ENCODE measurements around the gene CARHSP1. TPM values are rescaled to one million over a fixed set of nuclear protein-coding genes. Genes with fewer than 3 reads are reported as not detected.

CARHSP1 gene
- total and polyA plus RNA-seq, 2 of the 8 experiments (the other 6 are each of a cell fraction or from before 2014, with no cell fraction given) = 292 to 300 TPM

DNA sequence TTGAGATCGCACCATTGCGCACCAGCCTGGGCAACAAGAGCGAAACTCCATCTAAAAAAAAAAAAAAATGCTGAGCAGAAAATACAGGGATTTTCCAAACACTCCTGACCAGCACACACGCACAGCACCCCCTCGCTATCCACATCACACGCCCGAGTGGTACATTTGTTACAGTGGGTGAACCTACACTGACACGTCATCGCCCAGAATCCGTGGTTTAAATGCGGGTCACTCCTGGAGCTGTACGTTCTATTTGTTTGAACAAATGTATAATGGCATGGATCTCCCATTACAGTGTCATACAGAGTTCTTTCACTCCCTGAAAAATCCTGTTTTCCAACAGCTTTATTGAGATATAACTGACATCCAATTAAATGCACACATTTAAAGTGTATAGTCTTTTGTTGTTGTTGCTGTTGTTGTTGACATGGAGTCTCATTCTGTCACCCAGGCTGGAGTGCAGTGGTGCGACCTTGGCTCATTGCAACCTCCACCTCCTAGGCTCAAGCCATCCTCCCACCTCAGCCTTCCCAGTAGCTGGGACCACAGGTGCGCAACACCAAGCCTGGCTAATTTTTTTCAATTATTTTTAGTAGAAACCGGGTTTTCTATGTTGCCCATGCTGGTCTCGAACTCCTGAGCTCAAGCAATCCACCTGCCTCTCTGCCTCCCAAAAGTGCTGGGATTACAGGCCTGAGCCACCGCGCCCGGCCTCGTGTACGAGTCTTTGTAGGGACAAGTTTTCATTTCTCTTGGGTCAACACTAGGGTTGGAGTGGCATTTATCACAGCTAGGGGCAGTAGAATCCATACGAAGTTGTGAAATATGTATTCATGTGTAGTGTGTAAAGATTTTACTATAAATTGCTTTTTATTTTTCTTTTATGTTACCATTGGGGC, 4.4 kb upstream of the CARHSP1 start:
- DNase-seq (ENCODE audit: low read depth in 1 of 2, low spot score in 2 of 2) (no peak), FAIRE-seq (no peak)
- Histone ChIP-seq H3K4me3 (ENCODE audit: extremely low read depth in 1 of 4, insufficient read depth in 2 of 4, low read depth in 3 of 4, low read length in 4 of 4) (no peak overlapping the region), H2BK15ac (ENCODE audit: low read length) (no peak overlapping the region), H3K27me3 (replicated peaks in 1 of 4; ENCODE audit: control insufficient read depth in 3 of 4, extremely low read depth in 1 of 4, insufficient read depth in 3 of 4, low read length in 3 of 4) (no peaks in the 10 kb centered on the region), H4K8ac (ENCODE audit: extremely low read depth, insufficient read depth, low read length) (no peak overlapping the region), H3K23me2 (ENCODE audit: low read depth, low read length) (peaks cover 5% of the 10 kb centered on the region; the same call in 1 of the 2 replicates), H3K23ac (ENCODE audit: insufficient read length) (no peak overlapping the region), H3K18ac (ENCODE audit: extremely low read depth, low read length) (no peak overlapping the region), H2BK20ac (ENCODE audit: low read length) (no peak overlapping the region), H2AK5ac (ENCODE audit: low read depth, low read length) (no peak overlapping the region), H3K4me1 (replicated peaks in 1 of 4; ENCODE audit: control insufficient read depth in 3 of 4, insufficient read depth in 4 of 4, low read length in 3 of 4) (peaks cover 0 to 8% (median 4%) of the 10 kb centered on the region in 4 experiments; a peak in 6 of 7 replicates), H3K14ac (ENCODE audit: insufficient read length) (no peak overlapping the region), H3K9ac (replicated peaks in 1 of 4; ENCODE audit: extremely low read depth in 1 of 4, low read depth in 3 of 4, low read length in 3 of 4) (no peak overlapping the region), H2AFZ (ENCODE audit: low read length) (no peak overlapping the region), H4K91ac (replicated peaks; ENCODE audit: insufficient read length, low read length) (no peak overlapping the region), H4K20me1 (replicated peaks in 1 of 2; ENCODE audit: control insufficient read depth in 1 of 2, insufficient read depth in 2 of 2, low read length in 2 of 2) (no peaks in the 10 kb centered on the region), H3K36me3 (ENCODE audit: control insufficient read depth in 2 of 4, insufficient read depth in 4 of 4, low read length in 3 of 4) (no peaks in the 10 kb centered on the region), H3K79me1 (ENCODE audit: low read depth, low read length) (no peaks in the 10 kb centered on the region), H3K27ac (ENCODE audit: low read depth, low read length) (no peak overlapping the region), H3K56ac (replicated peaks; ENCODE audit: insufficient read length, low read depth, low read length) (no peak overlapping the region), H2BK12ac (ENCODE audit: low read depth, low read length) (no peak overlapping the region), H3K9me3 (ENCODE audit: insufficient read depth in 2 of 2, low read depth in 1 of 2, low read length in 1 of 2) (no peaks in the 10 kb centered on the region), H3K79me2 (ENCODE audit: control insufficient read depth in 1 of 2, insufficient read depth in 2 of 2, low read length in 2 of 2) (peaks cover 0 to under 1% of the 10 kb centered on the region in 2 experiments; a peak in 1 of 4 replicates), H2BK5ac (ENCODE audit: low read depth, low read length) (no peak overlapping the region), H3K4me2 (ENCODE audit: insufficient read depth in 1 of 2, low read depth in 2 of 2, low read length in 2 of 2) (no peak overlapping the region), H3K4ac (replicated peaks; ENCODE audit: insufficient read length, low read depth, low read length) (no peak overlapping the region), H2BK120ac (replicated peaks; ENCODE audit: low read depth, low read length) (no peak overlapping the region), H4K5ac (ENCODE audit: insufficient read length, low read depth, low read length) (no peak overlapping the region)
- 91% methylated on average over 21 of the region's 22 CpGs; no CpG with 5 or more reads in 1 of the 2 experiments for WGBS, 2 experiments (ENCODE audit: extremely low coverage in 1 of 2, insufficient coverage in 1 of 2, insufficient read length in 1 of 2, insufficient replicate concordance in 2 of 2, low coverage in 1 of 2, low lambda C conversion rate in 2 of 2, missing lambda C conversion rate in 1 of 2)
- ChIA-PET CTCF (ENCODE audit: partially characterized antibody) (interaction anchor here (0.6 to 10.5 kb wide), 21 partner anchors 9 to 288 kb away, joined by 3 to 90 read pairs (median 4); no protein-coding TSS in a partner anchor), POLR2A (ENCODE audit: partially characterized antibody) (interaction anchor here (1.3 to 29.1 kb wide), 4 partner anchors 11 to 42 kb away, joined by 3 to 456 read pairs (median 5); partner anchors contain the start of gene CARHSP1)
- no peak for TF ChIP-seq SIRT6 (IDR thresholded peaks at IDR 0.05; ENCODE audit: low read length)
- TF ChIP-seq RXRA (IDR thresholded peaks at IDR 0.05; ENCODE audit: insufficient read depth, low read depth, low read length) = no peak
- TF ChIP-seq BRCA1 (IDR thresholded peaks at IDR 0.05; ENCODE audit: low read depth, low read length) = no peak
- TF ChIP-seq TAF1 (IDR thresholded peaks at IDR 0.05; ENCODE audit: low read depth, low read length) = no peak
- TF ChIP-seq GTF2F1 (IDR thresholded peaks at IDR 0.05; ENCODE audit: borderline replicate concordance, low read depth, low read length) = no peak
- no peak for TF ChIP-seq CREB1 (IDR thresholded peaks at IDR 0.05)
- TF ChIP-seq, protein P1, sequence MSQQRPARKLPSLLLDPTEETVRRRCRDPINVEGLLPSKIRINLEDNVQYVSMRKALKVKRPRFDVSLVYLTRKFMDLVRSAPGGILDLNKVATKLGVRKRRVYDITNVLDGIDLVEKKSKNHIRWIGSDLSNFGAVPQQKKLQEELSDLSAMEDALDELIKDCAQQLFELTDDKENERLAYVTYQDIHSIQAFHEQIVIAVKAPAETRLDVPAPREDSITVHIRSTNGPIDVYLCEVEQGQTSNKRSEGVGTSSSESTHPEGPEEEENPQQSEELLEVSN (IDR thresholded peaks at IDR 0.05) = no peak
- TF ChIP-seq, protein P2, sequence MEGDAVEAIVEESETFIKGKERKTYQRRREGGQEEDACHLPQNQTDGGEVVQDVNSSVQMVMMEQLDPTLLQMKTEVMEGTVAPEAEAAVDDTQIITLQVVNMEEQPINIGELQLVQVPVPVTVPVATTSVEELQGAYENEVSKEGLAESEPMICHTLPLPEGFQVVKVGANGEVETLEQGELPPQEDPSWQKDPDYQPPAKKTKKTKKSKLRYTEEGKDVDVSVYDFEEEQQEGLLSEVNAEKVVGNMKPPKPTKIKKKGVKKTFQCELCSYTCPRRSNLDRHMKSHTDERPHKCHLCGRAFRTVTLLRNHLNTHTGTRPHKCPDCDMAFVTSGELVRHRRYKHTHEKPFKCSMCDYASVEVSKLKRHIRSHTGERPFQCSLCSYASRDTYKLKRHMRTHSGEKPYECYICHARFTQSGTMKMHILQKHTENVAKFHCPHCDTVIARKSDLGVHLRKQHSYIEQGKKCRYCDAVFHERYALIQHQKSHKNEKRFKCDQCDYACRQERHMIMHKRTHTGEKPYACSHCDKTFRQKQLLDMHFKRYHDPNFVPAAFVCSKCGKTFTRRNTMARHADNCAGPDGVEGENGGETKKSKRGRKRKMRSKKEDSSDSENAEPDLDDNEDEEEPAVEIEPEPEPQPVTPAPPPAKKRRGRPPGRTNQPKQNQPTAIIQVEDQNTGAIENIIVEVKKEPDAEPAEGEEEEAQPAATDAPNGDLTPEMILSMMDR (IDR thresholded peaks at IDR 0.05; ENCODE audit: control extremely low read depth in 1 of 3, insufficient read depth in 1 of 3, low read depth in 1 of 3, low read length in 3 of 3) = peak in 1 of 3 experiments; percentile 18; a peak in 1 of 4 replicates
